Measurements from ENCODE around the gene DMC1.
"Not testable (repeated sequence)": the region's sequence is repeated elsewhere in the genome, so short reads cannot be mapped to it uniquely, and the experiment has no call there.

Gene DMC1

DNA sequence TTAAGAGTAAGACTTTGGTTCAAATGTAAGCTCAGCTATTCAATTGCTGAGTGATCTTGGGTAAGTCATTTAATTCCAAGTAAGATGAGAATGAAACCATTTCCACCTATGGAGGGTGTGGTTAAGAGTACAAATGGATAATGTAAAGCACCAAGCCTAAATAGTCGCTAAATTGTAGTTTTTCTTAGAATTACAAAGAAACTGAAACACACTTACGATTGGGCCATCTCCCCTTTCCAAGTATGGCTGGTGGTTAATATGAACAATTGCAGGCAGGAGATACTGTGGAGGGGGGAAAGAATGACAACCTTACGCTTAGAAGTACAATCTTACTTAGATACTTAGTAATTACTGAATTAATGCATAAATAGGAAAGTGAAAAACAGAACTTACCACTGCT, 72.1 kb downstream of the DMC1 start:
- DNase-seq: no peak

DNA sequence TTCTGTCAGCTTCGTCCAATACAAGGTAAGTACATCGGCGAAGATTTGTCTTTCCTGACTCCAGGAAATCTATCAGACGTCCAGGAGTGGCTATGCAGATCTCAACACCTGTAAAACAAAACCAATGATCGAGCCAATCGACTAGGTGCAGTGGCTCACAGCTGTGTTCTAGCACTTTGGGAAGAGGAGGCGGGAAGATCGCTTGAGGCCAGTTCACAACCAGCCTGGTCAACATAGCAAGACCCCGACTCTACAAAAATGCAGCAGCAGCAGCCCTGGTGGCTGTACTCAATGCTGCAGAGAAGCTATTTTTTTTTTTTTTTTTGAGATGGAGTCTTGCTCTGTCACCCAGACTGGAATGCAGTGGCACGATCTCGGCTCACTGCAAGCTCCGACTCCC, 75.0 kb downstream of the DMC1 start:
- no peak for DNase-seq

DNA sequence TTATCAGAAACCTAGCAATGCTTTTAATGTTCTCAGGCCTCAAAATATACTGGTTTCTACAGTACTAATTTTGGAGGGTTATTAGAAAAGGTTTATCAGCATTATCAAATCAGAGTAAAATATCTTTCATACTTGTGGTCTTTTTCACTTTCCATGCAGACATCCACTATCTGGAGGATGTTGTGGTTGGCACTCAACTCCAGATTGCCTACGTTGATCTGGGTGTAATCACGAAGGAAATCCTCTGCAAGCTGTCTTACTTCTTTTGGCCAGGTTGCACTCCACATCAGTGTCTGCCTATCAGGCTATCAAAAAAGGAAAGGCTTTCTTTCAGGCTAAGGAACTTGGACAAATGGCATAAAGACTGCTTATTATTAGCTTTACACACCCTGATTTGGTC, 75.5 kb downstream of the DMC1 start:
- DNase-seq: no peak

DNA sequence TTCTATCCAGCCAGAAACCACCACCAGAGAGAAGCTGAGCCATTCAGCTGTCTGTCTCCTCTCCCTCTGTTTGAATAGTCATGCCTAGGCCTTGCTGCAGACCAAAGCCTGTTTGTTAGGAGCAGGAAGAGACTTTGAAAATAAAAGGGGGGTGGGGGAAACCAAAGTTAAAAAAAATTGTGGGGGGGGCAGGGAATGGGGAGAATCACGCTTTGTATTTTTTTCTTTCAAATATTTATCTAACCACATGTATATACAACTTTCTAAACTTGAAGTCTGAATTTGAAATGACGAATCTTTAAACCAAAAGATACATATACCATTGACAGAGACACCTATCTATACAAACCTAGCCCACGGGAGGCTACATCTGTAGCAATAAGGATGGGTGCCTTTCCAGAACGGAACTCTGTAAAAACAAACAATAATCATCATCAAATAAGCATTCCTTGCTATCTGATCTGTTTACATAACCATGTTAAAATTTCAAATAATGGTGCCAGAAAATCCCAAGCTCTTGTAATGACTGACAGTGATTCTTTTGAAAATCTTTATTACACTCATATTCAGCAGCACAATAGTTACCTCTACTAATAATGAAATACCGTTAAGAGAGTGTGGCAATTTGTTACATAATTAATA, 78.2 kb downstream of the DMC1 start:
- DNase-seq: no peak

DNA sequence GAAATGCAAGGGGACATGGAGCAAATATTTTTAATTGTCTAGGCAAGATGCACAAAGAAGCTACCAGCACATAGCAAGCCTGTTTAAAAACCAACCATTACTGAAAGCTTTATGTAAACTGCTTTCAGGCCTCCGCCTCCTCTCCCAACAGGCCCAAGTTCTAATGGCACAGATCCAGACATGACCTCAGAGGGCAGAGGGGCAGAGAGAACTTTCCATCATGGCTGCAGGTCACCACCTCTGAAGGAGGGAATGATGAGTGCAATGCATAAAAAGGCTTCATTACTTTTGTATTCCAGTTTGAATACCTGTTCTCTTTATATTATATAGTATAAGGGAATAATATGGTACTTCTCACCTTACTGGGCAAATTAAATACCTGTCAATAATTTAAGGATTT, 79.1 kb downstream of the DMC1 start:
- DNase-seq: no peak

DNA sequence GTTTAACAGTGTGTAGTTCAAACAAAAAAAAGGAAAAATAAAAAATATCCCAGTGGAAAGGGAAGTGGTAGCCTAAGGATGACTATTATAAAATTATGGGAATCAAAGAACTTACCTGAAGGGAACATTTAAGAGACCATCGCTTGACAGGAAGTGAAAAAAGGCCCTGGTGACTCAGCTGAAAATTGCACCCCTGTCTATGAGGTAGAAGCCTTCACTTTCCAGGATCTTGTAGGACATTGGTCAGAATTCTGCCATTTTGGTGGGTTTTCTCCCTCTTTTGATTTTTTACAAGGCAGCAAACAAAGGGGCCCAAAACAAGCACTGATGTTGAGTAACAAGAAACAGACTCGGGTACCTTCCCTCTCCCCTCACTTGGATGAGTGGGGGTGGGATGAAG, 79.5 kb downstream of the DMC1 start:
- DNase-seq: no peak

DNA sequence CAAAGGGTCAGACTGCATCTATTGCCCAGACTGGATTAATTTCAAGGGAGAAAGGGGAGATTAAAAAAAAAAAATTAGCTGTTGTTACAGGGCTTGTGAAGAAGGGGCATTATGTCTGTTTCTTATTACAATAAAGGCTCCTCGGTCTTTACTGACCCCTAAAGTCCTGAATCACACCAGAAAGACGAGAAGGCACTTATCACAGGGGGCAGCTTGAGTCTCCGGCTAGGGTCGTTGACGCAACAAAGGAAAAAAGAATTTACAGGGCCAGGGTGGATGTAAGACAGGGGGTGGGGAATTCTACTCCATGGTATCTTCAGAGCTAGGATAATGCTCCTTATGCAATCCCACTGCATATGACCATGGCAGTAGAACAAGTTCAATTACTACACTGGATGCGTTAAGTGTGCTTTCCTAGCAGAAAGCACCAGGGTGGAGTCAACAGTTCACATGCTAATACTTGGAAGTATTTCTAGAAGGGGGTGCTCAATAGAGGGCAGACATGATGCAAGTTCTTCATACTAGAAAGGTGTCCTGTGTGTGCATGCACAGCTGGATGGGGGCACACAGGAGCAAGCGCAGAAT, 80.3 kb downstream of the DMC1 start:
- DNase-seq: no peak

DNA sequence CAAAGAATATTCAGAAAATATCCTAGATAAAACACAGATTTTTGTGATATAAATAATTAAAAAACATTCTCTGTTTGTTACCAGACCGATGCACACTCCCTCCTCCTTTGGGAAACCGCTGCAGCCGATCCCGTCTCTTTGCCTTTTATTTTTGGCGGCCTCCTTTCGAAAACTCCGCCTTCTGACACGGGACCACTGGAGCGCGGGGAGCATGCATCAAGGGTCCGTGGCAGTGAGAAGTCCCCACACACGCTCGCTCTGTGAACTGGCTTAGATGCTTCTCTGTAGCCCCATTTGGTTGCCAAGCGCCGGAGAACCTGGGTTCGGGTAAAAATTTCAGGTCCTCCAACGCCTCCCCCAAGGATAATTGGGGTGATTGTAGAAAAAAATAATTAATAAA, 80.8 kb downstream of the DMC1 start:
- DNase-seq: no peak

DNA sequence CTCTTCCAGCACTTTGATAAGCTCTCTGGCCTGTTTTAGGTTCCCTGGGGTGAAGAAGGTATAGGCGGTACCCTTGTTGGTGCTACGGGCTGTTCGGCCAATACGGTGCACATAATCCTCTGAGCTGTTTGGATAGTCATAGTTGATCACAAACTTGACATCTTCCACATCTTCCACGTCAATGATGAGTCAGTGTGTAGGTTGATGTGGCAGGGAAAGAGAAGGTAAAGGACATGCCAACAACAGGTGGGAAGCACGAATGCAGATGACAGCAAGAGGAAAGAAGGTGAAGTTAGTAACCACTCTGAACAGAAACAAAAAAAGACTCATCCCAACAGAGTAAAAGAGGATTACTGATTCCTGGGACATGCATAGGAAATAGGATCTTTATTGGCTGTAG, 82.0 kb downstream of the DMC1 start:
- no peak for DNase-seq

DNA sequence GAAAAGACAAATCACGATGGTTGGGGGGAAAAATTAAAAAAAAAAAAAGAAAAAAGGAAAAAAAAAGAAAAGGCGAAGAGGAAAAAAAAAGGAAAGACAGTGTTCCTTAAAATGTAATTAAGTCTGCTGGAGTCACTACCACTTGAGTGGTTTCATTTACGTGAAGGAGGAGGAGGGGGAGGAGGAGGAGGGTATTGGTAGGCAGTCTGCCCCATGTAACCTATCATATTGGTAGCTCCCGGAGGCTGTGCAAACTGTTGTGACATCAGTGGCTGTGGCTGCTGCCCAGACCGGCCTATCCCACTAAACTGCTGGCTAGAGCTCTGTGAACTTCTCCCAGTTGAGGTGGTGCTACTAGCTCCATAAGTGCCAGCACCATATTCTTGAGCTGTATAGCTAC, 84.2 kb downstream of the DMC1 start:
- no peak for DNase-seq

DNA sequence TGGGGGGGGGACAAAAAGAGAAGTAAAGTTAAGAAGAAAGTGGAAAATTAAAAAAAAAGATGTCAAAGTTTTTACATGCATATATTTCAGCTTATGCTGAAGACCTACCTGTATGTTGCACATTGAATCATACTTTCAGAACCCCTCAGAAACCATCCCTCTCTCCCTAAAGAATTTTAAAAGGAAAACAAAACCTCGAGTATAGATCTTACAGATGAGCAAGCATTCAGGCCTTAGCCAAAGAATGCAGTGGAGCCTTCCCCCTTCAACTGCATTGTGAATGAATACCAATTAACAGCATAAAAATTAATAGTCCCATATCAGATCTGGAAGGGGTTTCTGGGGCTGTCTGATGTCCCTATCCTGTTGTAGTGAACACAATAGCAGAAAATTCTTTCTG, 85.7 kb downstream of the DMC1 start:
- no peak for DNase-seq

DNA sequence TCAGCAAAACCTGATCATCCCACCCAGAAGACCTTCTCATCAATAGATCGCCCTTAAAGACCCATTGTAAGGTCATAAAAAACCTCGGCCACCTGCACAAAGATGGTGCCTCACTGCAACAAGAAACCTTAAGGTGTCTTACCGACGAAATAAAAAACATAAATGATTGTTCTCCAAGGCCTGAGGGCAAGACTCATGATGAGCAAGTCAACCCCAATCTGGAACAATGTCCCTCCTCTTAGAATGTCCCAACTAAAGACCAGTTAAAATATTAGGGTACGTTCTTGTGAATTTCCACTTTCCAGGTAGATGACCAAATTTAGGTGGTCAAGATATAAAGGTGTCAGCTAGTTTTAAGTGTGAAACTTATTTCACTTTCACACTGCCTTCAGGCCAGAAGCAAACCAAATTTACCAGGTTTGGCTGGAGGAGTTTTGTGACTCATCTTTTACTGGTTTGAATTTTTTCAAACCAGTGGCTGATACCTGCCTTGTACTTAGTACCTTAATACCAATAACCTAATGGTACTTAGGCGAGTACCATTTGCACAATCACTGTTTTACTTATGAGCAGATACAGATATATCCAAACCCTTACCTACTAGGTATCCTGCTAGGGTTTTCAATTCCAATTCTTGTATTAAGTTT, 87.2 kb downstream of the DMC1 start:
- DNase-seq: no peak

DNA sequence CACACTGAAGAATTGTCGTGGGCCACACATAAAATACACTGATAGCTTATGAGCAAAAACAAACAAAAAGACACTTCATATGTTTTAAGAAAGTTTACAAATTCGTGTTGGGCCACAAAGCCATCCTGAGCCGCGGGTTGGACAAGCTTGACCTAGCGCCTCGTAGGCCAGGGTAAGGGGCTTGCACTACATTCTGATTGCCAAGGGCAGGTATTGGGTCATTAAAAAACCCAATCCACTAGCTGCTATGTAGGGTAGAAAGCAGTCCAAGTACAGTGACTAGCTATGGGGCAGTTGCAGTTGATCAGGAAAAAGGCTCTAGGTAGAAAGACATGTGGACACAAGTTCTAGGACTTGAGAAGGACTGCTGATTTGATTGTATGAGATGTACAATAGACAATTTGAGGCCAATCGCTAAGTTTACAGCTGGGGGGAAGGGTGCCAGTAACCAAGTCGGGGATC, 88.1 kb downstream of the DMC1 start:
- DNase-seq: no peak

DNA sequence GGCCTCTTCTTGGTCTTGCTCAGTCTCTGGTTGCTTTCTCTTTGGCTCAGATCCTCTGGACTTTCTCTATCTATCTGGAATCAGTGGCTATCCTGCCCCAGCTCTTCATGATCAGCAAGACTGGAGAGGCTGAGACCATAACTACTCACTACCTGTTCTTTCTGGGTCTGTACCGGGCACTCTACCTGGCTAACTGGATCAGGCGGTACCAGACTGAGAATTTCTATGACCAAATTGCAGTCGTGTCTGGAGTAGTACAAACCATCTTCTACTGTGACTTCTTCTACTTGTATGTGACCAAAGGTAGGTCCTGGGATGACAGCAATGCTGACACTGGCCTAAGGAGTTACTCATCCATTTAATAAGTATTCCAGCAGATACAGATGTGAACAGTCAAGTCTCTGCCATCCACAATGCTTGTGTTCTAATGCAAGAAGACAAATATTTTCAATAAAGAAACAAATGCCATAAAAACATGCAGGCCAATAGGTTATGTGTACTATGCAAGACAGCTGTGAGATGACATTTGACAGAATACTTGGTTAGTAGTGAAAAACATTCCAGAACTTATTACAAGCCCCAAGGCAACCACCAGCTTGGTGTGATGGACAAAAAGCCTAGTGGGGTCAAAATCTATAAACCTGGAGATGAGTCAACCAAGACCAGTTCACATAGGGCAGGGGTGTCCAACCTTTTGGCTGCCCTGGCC, 88.7 kb downstream of the DMC1 start:
- DNase-seq: no peak

DNA sequence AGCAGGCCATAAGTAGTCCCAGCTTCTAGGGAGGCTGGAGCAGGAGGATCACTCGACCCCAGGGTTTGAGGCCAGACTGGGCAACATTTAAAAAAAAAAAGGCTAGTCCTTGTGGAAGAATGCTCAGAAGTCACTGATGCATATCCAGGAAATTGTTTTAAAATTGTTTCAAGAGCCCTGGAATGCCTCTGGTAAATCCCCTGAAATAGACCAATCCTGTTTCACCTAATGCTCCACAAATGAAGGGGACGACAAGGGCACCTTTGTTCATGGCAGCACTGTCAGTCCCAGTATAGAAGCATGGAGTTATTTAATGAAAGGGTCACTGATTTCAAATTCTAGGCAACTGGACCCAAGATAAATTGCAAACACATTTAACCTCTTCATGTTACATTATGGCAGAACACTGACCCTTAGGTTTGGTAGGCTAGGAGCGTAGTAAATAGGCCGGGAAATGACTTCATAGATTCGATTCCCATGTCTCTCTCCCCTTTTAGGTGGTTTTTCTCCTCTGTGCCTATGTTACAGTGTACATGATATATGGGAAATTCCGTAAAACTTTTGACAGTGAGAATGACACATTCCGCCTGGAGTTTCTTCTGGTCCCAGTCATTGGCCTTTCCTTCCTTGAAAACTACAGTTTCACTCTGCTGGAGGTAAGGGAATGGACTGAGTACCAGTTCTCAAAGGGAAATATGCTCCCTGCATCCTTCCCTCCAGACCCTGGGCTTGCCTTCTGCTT, 90.7 kb downstream of the DMC1 start:
- no peak for DNase-seq

DNA sequence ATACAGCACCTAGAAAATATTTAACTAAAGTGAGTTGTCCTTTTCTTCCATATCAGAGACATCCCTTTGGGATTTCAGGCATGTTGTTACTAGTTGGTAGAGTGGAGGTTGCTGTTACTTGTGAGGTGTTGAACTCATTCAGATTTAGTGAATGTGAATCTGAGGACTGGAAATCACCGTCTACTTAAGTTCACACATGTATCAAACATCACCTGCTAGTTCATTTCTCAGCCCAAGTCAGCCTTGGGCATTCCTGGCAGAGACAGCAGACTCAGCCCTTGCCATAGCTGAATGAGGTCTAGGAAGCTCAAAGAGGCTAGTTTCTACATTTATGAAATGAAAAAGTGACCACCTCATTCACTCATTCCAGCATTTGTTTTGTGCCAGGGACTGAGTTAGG, 92.4 kb downstream of the DMC1 start:
- no peak for DNase-seq

DNA sequence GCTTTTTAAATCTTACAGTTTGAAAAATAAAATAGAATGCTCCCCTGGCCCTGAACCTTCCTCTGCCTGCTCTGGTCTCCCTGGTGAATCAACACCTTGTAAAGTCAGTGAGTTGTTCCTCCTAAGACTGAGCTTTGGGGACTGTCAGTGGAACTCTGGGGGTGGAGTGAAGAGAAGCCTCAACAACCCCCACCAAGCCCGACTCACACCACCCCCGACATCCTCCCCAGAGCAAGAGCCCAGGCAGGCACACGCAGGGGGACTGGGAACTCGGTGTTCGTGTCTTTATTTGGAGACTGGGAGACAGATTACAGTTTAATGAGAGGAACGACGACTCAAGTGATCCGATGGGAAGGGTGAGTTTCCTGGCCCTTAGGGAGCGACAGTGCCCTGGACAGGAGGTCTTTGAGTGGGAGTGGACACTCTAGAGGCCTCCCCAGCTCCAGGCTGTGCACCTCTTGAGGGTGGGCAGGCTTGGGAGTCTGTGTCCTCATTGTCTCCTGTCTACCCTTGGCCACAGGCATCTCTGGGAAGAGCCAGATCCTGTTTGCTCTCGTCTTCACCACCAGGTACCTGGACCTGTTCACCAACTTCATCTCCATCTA, 95.9 kb downstream of the DMC1 start:
- no peak for DNase-seq

DNA sequence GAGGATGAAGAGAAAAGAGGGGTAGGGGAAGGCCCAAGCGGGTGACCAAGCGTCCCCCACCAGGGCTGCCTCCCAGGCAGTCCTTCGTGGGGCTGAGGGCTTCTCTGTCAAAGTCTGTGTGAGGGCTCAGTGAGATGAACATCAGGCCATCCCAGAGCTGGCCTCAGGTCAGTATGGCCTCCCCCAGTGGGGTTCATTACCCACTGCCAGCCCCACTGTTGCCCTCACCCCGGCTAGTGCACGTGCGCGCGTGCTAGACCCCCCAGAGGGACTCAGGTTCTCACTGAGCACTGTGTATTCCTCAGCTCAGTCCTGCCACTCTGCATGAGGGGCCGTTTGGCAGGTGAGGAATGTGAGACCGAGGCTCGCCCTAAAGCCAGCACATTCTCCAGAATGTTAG, 98.7 kb downstream of the DMC1 start:
- DNase-seq: no peak

DNA sequence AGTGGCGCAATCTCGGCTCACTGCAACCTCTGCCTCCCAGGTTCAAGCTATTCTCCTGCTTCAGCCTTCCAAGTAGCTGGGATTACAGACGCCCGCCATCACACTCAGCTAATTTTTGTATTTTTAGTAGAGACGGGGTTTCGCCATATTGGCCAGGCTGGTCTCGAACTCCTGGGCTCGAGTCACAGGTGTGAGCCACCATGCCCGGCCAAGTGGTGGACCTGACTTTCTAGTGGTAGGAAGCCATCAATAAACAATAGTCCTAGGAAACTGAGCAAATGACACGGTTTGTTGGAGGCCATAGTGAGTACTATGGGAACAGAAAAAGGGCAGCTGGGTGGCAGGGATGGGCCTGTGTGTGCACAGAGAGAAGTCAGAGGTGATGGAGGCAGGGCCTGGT, 99.8 kb downstream of the DMC1 start:
- not testable (repeated sequence) for DNase-seq

DNA sequence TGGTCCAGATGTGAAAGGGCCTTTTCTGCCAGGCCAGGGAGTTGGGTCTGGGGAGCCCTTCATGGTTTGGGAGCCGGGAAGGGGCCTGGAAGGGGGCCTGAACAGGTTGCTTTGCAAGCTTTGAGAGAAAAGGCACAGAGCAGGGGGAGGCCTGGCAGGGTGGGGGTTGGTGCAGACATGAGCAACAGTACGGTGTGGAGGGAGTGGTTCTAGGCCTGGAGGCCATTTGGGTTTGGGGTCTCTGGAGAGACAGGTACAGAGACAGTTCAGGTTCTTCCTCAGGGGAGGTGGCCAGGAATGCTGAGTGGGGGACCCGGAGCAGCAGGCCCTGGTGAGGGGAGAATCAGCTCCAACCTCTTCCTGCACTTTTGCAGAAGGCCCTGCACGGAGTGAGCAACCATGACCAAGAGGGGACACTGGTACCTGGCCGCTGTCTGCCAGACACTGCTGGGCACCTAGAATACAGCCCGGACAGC, 100.6 kb downstream of the DMC1 start:
- no peak for DNase-seq

Data from stimulated activated naive CD4-positive, alpha-beta T cell treated with Interleukin-2 at 50 U/mL for 16 hours (primary cell).